GM19468 (cell line): ENCODE data around the gene TRPC4.

Experiments
- ATAC-seq: cut with Tn5 transposase; IDR thresholded peaks from one replicate; pipeline ENCODE4 v1.9.1; 2021; ENCODE audit warnings: mild to moderate bottlenecking, moderate library complexity, moderate number of reproducible peaks; ENCODE audit not compliant: unreplicated experiment; ENCODE audit errors: extremely low read depth

The TRPC4 gene

GRCh38 chr13:37736045-37736444 lies 133.5 kb downstream of the TRPC4 start:
- no peak for ATAC-seq

GRCh38 chr13:37735293-37735692 lies 134.3 kb downstream of the TRPC4 start:
- no peak for ATAC-seq

GRCh38 chr13:37729876-37730275 lies 139.7 kb downstream of the TRPC4 start:
- ATAC-seq, result no peak

- no peak for ATAC-seq
Measured at GRCh38 chr13:37716420-37717195, 153.0 kb downstream of the TRPC4 start.

- ATAC-seq, result no peak
Measured at GRCh38 chr13:37715606-37716015, 154.0 kb downstream of the TRPC4 start.

GRCh38 chr13:37709318-37709717 lies 160.3 kb downstream of the TRPC4 start:
- no peak for ATAC-seq

GRCh38 chr13:37707739-37708500 lies 161.7 kb downstream of the TRPC4 start:
- ATAC-seq, result no peak

GRCh38 chr13:37706041-37706440 lies 163.5 kb downstream of the TRPC4 start:
- no peak for ATAC-seq

- no peak for ATAC-seq
Measured at GRCh38 chr13:37701972-37702371, 167.6 kb downstream of the TRPC4 start.

- no peak for ATAC-seq
Measured at GRCh38 chr13:37701306-37701705, 168.3 kb downstream of the TRPC4 start.

- ATAC-seq, result no peak
Measured at GRCh38 chr13:37700887-37701286, 168.7 kb downstream of the TRPC4 start.

GRCh38 chr13:37695200-37695599 lies 174.4 kb downstream of the TRPC4 start:
- no peak for ATAC-seq

- no peak for ATAC-seq
Measured at GRCh38 chr13:37690361-37690760, 179.2 kb downstream of the TRPC4 start.

- no peak for ATAC-seq
Measured at GRCh38 chr13:37686501-37686900, 183.1 kb downstream of the TRPC4 start.

- ATAC-seq, result no peak
Measured at GRCh38 chr13:37685206-37685605, 184.4 kb downstream of the TRPC4 start.

- no peak for ATAC-seq
Measured at GRCh38 chr13:37682496-37682895, 187.1 kb downstream of the TRPC4 start.

- ATAC-seq, result no peak
Measured at GRCh38 chr13:37681281-37682032, 188.1 kb downstream of the TRPC4 start.

- no peak for ATAC-seq
Measured at GRCh38 chr13:37680137-37680536, 189.4 kb downstream of the TRPC4 start.

GRCh38 chr13:37679043-37679442 lies 190.5 kb downstream of the TRPC4 start:
- ATAC-seq, result no peak

- no peak for ATAC-seq
Measured at GRCh38 chr13:37669845-37670244, 199.7 kb downstream of the TRPC4 start.

GRCh38 chr13:37667702-37668101 lies 201.9 kb downstream of the TRPC4 start:
- no peak for ATAC-seq
